ENCODE results near the gene BTBD19.

Gene BTBD19

GRCh38 chr1:44862829-44863401 lies 54.6 kb downstream of the BTBD19 start:
- DNase-seq: no peak
